SK-N-MC (cell line): Measurements from ENCODE around the gene SLC1A2.

Source experiments
- DNase-seq: peaks from one replicate; pipeline ENCODE4 v3.0.0-alpha.2; 2011; ENCODE audit warnings: low read depth, low spot score
- H3K27ac ChIP-seq: fragments of 200-600 bp; sonication (generic); 2 replicates; pipeline ENCODE4 v1.5.1; 2016; ENCODE audit warnings: mixed run types
- H3K36me3 ChIP-seq: fragments of 200-600 bp; sonication (generic); 2 replicates; pipeline ENCODE4 v1.6.1; 2017; ENCODE audit warnings: antibody characterized with exemption, low read length, mixed read lengths; ENCODE audit not compliant: insufficient read depth
- H3K4me3 ChIP-seq: fragments of 200-600 bp; sonication (generic); 2 replicates; pipeline ENCODE4 v1.5.1; 2016
- H3K9ac ChIP-seq: fragments of 200-600 bp; sonication (generic); 2 replicates; pipeline ENCODE4 v1.8.0; 2017; ENCODE audit warnings: mixed run types, mixed read lengths; ENCODE audit not compliant: insufficient read length
- H3K9me3 ChIP-seq: fragments of 200-600 bp; sonication (generic); 2 replicates; pipeline ENCODE4 v1.6.1; 2017; ENCODE audit warnings: low read depth, mild to moderate bottlenecking, antibody characterized with exemption, low read length, moderate library complexity, mixed read lengths
- EZH2 ChIP-seq: fragments of 200-600 bp; sonication (generic); IDR thresholded peaks from one replicate; pipeline ENCODE4 v1.6.1; 2017; ENCODE audit warnings: antibody characterized with exemption
- FOXP2 ChIP-seq: optimal IDR thresholded peaks from 2 replicates; pipeline ENCODE3; 2011; ENCODE audit warnings: mild to moderate bottlenecking, moderate library complexity; ENCODE audit not compliant: insufficient read depth; ENCODE audit errors: extremely low read length, control extremely low read depth
- POLR2AphosphoS5 ChIP-seq: IDR thresholded peaks from 2 replicates; pipeline ENCODE4 v1.6.1; 2012; ENCODE audit warnings: mild to moderate bottlenecking, low read depth, low read length, borderline replicate concordance

Gene SLC1A2

DNA sequence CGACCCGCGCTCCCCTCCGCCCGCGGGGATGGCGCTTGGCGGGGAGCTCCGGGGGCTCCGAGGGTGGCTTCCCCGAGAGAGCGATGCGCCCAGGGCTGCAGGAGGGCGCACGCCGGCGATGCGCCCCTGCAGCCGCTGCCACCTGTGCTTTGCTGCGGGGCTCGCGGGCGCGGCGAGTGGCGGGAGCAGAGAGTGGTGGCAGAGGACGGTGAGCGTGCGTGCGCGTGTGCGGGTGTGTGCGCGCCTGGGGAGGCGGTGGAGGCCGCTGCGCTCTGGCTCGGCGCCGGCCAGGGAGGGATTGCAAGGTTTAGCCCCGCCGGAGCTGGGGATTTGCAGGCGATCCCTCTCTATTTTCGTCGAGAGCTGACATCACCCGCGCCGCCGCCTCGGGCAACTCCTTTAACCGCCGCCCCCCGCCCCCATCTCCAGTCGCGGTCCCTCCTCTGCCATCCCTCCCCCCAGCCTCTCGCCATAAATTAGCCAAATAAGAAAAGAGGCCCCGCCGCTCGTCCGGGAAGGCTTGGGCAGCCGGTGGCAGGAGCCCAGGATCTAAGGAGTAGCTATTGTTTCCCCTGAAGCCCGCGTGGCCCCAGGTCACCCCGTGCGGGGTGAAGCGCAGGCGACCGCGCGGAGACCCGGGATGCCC, at the start of gene SLC1A2:
TSS of gene SLC1A2 (minus strand) at position 375 of the 646 bp plus-strand sequence. CDS start 592 bp downstream, outside the sequence.
- H3K4me3 ChIP-seq = peak within 1 kb of the TSS; percentile 26; the same call in 1 of the 2 replicates
- H3K9ac ChIP-seq = no peak within 1 kb of the TSS
- TF ChIP-seq EZH2 = no peak
- TF ChIP-seq FOXP2 = no peak
- no peak for TF ChIP-seq POLR2AphosphoS5
- no peaks in the 10 kb centered on the region for H3K9me3 ChIP-seq
- no peak for DNase-seq
- no peak within 1 kb of the TSS for H3K27ac ChIP-seq
- no peaks in the 10 kb centered on the region for H3K36me3 ChIP-seq

DNA sequence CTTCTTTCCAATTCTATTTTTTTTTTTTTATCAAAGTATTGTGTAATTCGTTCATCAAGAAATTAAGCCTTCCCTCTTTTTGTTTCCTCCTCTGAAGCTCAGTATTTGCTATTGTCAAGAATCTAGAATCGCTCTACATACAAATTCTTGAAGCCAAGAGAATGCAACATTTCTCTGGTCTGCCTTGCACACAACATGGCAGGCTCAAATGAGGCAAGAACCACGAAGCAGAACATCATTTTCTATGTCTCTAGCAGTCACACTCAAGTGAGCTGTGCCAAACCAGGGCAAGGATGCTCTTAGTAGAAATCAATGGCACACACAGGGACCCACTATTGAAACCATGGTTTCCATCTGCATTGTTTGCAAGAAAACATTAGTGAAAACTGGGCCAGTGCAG, 46.7 kb upstream of the SLC1A2 start:
- Histone ChIP-seq H3K36me3 (no peaks in the 10 kb centered on the region), H3K9ac (no peak overlapping the region), H3K9me3 (no peaks in the 10 kb centered on the region), H3K27ac (no peak overlapping the region), H3K4me3 (no peak overlapping the region)
- TF ChIP-seq EZH2 (no peak), POLR2AphosphoS5 (no peak), FOXP2 (no peak)
- no peak for DNase-seq

DNA sequence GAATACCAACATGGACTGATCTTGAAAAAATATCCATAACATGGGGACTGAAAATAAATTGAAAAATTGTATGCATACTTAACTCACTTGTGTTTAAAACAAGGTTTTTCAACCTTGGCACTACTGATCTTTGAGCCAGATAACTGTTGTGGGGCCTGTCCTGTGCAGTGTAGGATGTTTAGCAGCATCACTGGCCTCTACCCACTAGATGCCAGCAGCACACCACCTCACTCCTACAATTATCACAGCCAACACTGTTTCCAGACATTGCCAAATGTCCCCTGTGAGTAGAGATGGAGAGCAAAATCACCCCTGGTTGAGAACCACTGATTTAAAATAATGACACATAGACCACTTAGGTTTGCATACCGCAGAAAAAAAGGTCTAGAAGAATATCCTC, 45.0 kb upstream of the SLC1A2 start:
- Histone ChIP-seq H3K4me3 (no peak overlapping the region), H3K9me3 (no peaks in the 10 kb centered on the region), H3K9ac (no peak overlapping the region), H3K27ac (no peak overlapping the region), H3K36me3 (no peaks in the 10 kb centered on the region)
- TF ChIP-seq POLR2AphosphoS5 (no peak), FOXP2 (no peak), EZH2 (no peak)
- DNase-seq = no peak

GRCh38 chr11:35463331-35463751, 44.0 kb upstream of the SLC1A2 start:
- no peaks in the 10 kb centered on the region for H3K36me3 ChIP-seq
- no peak overlapping the region for H3K4me3 ChIP-seq
- H3K9ac ChIP-seq = no peak overlapping the region
- no peaks in the 10 kb centered on the region for H3K9me3 ChIP-seq
- H3K27ac ChIP-seq = no peak overlapping the region
- no peak for DNase-seq
- TF ChIP-seq FOXP2 (no peak), POLR2AphosphoS5 (no peak), EZH2 (no peak)

DNA sequence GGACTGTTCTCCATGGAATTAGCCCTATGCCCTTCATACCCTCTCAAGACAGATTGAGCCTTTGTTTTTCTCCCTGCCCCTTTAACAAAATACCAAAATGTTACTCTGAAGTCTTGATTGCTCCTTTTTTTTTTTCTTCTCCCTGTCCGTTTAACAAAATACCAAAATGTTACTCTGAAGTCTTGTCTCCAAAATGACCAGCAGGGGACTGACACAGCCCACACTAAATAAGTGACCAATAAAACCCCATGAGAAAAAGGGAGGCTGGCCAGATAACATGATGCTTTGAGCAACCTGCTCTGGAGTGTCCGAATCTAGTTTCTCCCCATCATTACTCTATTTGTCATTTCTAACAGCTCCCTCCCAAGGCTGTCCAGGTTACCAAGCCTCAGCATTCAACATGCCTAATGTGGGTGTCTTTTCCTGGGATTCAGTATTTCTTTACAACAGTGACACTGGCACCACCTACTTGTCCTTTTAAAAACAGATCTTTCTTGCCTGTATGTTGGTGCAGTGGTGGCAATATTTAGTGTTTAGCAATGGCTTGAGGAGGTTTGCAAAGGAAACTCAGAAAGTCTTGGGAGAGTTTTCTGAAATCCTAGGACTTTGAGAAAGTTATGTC, 42.7 kb upstream of the SLC1A2 start:
- no peak for DNase-seq
- H3K9me3 ChIP-seq = no peaks in the 10 kb centered on the region
- no peak for TF ChIP-seq FOXP2

DNA sequence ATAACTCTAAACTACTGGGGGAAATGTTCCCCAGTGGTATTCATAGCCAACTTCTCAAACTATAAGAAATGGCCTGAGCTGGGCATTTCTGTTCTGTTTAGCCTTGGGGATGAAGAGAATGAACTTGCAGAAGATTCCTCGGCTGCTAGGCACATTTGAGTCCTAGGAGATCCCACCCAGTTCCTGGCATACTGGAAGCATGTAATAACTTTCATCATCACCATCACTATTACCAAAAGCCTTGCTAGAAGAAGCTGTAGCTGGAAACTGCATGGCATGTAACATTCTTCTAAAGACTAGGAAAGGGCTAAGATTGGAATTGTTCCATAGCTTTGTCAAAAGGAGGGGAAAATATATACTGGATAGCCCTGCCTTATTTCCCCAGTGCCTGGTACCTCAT, 40.1 kb upstream of the SLC1A2 start:
- H3K27ac ChIP-seq = no peak overlapping the region
- no peaks in the 10 kb centered on the region for H3K9me3 ChIP-seq
- no peak for DNase-seq
- no peak overlapping the region for H3K9ac ChIP-seq
- no peaks in the 10 kb centered on the region for H3K36me3 ChIP-seq
- H3K4me3 ChIP-seq = no peak overlapping the region
- TF ChIP-seq FOXP2 = no peak
- no peak for TF ChIP-seq POLR2AphosphoS5
- TF ChIP-seq EZH2 = no peak

More for the DNA sequence above, 42.7 kb upstream of the SLC1A2 start:
- Histone ChIP-seq H3K9ac (no peak overlapping the region), H3K4me3 (no peak overlapping the region), H3K27ac (no peak overlapping the region), H3K36me3 (no peaks in the 10 kb centered on the region)

- H3K9ac ChIP-seq = no peak overlapping the region
- no peaks in the 10 kb centered on the region for H3K36me3 ChIP-seq
- DNase-seq = no peak
- H3K4me3 ChIP-seq = no peak overlapping the region
- no peak overlapping the region for H3K27ac ChIP-seq
- no peak for TF ChIP-seq EZH2
- no peak for TF ChIP-seq POLR2AphosphoS5
- no peak for TF ChIP-seq FOXP2
- no peaks in the 10 kb centered on the region for H3K9me3 ChIP-seq
Measured at GRCh38 chr11:35458846-35459245, 39.5 kb upstream of the SLC1A2 start.

DNA sequence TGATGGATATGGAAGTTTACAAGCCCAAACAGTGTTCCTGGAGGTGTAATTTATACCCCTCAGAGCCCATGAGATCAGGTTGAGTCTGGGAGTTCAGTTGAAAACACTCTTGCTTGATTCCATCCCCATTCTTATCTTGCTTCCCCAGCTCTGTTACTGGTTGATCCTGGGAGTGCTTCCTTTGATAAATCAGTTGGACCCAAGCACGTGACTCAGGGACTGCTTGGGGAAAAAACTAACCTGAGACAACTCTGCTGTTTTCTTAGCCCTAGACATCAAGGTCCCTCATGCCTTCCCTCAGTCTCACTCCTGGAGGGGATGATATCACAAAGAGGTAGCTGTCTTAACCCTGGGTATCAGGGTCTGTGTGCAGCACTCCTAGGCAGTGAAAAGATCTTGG, 35.0 kb upstream of the SLC1A2 start:
- Histone ChIP-seq H3K27ac (no peak overlapping the region), H3K36me3 (no peaks in the 10 kb centered on the region), H3K9me3 (no peaks in the 10 kb centered on the region), H3K9ac (no peak overlapping the region), H3K4me3 (no peak overlapping the region)
- no peak for DNase-seq
- TF ChIP-seq EZH2 = no peak
- TF ChIP-seq POLR2AphosphoS5 = no peak
- TF ChIP-seq FOXP2 = no peak

- Histone ChIP-seq H3K27ac (no peak overlapping the region), H3K9ac (no peak overlapping the region), H3K4me3 (no peak overlapping the region), H3K36me3 (no peaks in the 10 kb centered on the region), H3K9me3 (no peaks in the 10 kb centered on the region)
- DNase-seq = no peak
- TF ChIP-seq POLR2AphosphoS5 (no peak), EZH2 (no peak), FOXP2 (no peak)
Measured at GRCh38 chr11:35436581-35437250, 17.4 kb upstream of the SLC1A2 start.
